ENCODE data around the gene SHH.

SHH gene

DNA sequence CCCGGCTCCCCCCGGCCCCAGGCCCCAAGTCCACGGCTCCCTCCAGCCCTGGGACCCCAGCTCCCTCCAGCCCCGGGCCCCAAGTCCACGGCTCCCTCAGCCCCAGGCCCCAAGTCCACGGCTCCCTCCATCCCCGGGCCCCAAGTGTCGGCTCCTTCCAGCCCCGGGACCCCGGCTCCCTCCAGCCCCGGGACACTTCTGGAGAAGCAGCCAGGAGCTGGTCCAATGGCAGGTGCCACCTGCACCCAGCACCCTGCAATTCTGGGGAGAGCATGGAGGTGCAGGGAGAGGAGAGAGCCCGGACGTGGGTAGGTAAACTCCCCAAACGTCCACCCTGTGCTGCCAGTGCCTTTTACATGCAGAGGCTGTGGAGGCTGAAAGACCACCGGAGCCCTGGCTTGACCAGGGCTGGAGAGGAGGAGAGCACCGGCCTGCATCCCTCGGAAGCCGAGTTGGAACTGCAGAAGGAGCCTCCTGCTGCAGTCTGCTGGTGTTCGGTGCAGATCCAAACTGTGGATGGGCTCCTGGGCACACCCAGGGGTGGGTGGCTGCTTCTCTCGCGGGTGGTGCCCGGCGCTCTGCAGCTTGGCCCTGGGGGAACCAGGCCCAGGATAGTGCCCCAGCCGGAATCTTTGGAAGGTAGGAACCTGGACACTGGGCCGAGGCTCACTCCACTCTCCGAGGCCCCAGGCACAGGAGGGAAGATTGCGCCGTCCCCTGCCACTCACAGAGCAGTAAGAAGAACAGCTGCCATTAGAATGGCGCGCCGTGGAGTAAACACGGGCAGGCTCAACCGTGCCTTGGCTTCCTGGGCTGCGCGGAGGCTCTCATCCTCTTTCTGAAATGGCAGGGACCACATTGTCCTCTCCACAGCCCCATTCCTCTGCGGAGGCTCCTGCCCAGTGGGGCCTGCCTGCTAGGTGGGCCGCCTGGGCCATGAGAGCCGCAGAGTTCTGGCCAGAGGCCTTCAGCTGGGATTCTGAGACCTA lies 14.7 kb downstream of the SHH start (continued):
- TF ChIP-seq, protein P1, sequence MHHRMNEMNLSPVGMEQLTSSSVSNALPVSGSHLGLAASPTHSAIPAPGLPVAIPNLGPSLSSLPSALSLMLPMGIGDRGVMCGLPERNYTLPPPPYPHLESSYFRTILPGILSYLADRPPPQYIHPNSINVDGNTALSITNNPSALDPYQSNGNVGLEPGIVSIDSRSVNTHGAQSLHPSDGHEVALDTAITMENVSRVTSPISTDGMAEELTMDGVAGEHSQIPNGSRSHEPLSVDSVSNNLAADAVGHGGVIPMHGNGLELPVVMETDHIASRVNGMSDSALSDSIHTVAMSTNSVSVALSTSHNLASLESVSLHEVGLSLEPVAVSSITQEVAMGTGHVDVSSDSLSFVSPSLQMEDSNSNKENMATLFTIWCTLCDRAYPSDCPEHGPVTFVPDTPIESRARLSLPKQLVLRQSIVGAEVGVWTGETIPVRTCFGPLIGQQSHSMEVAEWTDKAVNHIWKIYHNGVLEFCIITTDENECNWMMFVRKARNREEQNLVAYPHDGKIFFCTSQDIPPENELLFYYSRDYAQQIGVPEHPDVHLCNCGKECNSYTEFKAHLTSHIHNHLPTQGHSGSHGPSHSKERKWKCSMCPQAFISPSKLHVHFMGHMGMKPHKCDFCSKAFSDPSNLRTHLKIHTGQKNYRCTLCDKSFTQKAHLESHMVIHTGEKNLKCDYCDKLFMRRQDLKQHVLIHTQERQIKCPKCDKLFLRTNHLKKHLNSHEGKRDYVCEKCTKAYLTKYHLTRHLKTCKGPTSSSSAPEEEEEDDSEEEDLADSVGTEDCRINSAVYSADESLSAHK (tag by site-specific recombination; IDR thresholded peaks at IDR 0.05), result no peak
- TF ChIP-seq HOXD13 (CRISPR knock-in tag; IDR thresholded peaks at IDR 0.05; ENCODE audit: borderline replicate concordance) (no peak), ZNF223 (tag by site-specific recombination; IDR thresholded peaks at IDR 0.05) (no peak)
- TF ChIP-seq, protein P2, sequence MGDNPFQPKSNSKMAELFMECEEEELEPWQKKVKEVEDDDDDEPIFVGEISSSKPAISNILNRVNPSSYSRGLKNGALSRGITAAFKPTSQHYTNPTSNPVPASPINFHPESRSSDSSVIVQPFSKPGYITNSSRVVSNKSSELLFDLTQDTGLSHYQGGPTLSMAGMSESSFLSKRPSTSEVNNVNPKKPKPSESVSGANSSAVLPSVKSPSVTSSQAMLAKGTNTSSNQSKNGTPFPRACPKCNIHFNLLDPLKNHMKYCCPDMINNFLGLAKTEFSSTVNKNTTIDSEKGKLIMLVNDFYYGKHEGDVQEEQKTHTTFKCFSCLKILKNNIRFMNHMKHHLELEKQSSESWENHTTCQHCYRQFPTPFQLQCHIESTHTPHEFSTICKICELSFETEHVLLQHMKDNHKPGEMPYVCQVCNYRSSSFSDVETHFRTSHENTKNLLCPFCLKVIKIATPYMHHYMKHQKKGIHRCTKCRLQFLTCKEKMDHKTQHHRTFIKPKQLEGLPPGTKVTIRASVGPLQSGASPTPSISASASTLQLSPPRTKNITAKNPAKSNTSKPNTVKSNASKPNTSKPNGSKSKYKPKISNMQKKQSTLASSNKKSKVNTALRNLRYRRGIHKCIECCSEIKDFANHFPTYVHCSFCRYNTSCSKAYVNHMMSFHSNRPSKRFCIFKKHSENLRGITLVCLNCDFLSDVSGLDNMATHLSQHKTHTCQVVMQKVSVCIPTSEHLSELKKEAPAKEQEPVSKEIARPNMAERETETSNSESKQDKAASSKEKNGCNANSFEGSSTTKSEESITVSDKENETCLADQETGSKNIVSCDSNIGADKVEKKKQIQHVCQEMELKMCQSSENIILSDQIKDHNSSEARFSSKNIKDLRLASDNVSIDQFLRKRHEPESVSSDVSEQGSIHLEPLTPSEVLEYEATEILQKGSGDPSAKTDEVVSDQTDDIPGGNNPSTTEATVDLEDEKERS (tag by site-specific recombination; IDR thresholded peaks at IDR 0.05), result no peak

DNA sequence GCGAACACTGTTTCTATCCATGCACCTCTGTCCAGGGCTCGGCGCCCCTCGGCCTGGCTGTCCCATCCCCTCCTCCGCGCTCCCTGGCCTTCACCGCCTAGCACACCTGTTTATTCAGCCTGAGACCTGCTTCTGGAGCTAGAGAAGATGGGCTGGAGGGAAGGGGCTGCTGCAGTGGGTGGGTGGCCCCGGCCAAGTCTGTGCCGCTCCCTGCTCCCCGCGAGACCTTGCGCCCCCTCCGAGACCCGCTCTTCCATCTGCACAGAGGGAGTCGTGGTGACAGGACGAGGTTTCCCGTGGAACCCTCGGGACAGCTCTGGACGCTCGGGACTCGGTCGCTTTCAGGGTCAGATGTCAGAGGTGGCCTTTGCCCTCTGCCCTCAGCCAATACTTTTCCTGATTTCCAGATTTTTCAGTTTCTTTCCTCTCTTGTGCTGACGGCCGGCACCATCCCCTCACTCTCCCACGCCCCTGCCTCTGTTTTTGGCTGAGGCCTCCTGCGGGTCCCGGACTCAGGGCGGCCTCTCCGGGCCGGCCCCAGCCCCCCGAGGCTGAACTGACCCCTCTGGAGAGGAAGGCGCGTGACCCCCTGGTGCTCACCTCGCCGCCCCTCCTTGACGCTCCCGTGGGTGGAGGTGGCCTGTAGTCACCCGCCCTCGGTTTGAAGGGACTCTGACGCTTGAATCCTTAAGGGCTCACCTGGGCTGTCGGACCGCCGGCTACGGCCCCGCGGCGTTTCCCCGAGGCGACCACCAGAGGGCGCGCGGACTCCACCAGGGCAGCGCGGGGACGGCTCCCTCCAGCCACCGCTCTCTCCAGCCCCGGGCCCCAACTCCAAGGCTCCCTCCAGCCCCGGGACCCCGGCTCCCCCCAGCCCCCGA lies 15.6 kb downstream of the SHH start:
- H3K4me1 ChIP-seq (ENCODE audit: control insufficient read depth, insufficient read depth, low read length), result no peaks in the 10 kb centered on the region
- H3K36me3 ChIP-seq (ENCODE audit: control insufficient read depth in 2 of 2, insufficient read depth in 1 of 2, low read length in 2 of 2), result no peaks in the 10 kb centered on the region
- CTCF ChIA-PET, result interaction anchor here (0.6 to 0.7 kb wide), 3 partner anchors 750 to 983 kb away, joined by 3 to 6 read pairs (median 5); no protein-coding TSS in a partner anchor
- no peak overlapping the region for H3K27ac ChIP-seq (ENCODE audit: extremely low read depth, low read depth, low read length)
- TF ChIP-seq, protein P3, sequence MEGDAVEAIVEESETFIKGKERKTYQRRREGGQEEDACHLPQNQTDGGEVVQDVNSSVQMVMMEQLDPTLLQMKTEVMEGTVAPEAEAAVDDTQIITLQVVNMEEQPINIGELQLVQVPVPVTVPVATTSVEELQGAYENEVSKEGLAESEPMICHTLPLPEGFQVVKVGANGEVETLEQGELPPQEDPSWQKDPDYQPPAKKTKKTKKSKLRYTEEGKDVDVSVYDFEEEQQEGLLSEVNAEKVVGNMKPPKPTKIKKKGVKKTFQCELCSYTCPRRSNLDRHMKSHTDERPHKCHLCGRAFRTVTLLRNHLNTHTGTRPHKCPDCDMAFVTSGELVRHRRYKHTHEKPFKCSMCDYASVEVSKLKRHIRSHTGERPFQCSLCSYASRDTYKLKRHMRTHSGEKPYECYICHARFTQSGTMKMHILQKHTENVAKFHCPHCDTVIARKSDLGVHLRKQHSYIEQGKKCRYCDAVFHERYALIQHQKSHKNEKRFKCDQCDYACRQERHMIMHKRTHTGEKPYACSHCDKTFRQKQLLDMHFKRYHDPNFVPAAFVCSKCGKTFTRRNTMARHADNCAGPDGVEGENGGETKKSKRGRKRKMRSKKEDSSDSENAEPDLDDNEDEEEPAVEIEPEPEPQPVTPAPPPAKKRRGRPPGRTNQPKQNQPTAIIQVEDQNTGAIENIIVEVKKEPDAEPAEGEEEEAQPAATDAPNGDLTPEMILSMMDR (tag by site-specific recombination; IDR thresholded peaks at IDR 0.05), result peak; percentile 83
- TF ChIP-seq ZBTB48 (tag by site-specific recombination; IDR thresholded peaks at IDR 0.05) (peak; percentile 60), ZNF654 (tag by site-specific recombination; IDR thresholded peaks at IDR 0.05; ENCODE audit: low read depth) (peak; percentile 64), ZNF561 (tag by site-specific recombination; IDR thresholded peaks at IDR 0.05; ENCODE audit: borderline replicate concordance) (no peak), ZNF133 (tag by site-specific recombination; IDR thresholded peaks at IDR 0.05) (no peak)
- TF ChIP-seq, protein P4, sequence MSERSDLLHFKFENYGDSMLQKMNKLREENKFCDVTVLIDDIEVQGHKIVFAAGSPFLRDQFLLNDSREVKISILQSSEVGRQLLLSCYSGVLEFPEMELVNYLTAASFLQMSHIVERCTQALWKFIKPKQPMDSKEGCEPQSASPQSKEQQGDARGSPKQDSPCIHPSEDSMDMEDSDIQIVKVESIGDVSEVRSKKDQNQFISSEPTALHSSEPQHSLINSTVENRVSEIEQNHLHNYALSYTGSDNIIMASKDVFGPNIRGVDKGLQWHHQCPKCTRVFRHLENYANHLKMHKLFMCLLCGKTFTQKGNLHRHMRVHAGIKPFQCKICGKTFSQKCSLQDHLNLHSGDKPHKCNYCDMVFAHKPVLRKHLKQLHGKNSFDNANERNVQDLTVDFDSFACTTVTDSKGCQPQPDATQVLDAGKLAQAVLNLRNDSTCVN (tag by site-specific recombination; optimal IDR thresholded peaks at IDR 0.05), result peak; percentile 30
- H3K9me3 ChIP-seq (ENCODE audit: control insufficient read depth, insufficient read depth, low read depth, low read length), result no peaks in the 10 kb centered on the region
- POLR2A ChIA-PET, result no interaction called here
- no peak overlapping the region for H3K4me3 ChIP-seq (ENCODE audit: low read depth, low read length)

DNA sequence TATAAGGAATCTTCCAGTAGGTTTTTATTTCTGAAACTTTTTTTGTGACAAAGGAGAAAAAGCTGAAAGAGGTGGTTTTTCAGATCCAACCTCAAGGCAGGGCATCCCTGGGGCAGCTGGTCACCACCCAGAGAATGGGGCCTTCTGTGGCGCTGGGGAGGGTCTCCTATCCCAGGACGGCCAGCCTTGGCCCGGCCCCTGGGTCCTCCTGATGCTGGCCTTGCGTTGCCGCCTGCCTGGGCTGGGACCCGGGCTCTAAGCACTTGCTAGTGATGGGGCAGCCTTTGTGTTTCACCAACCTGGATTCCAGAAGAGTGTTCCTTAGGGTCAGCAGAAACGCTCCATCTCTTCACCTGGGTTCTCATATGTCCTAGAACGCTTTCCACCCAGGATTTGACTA lies 16.3 kb downstream of the SHH start:
- H3K27ac ChIP-seq (ENCODE audit: extremely low read depth, low read depth, low read length), result no peak overlapping the region
- no peaks in the 10 kb centered on the region for H3K36me3 ChIP-seq (ENCODE audit: control insufficient read depth in 2 of 2, insufficient read depth in 1 of 2, low read length in 2 of 2)
- H3K4me3 ChIP-seq (ENCODE audit: low read depth, low read length), result no peak overlapping the region
- no peaks in the 10 kb centered on the region for H3K9me3 ChIP-seq (ENCODE audit: control insufficient read depth, insufficient read depth, low read depth, low read length)
- ChIA-PET POLR2A (no interaction called here), CTCF (interaction anchor here (0.5 to 0.6 kb wide), 2 partner anchors 268 to 751 kb away, joined by 3 to 5 read pairs; no protein-coding TSS in a partner anchor)
- TF ChIP-seq ZBTB7A (tag by site-specific recombination; IDR thresholded peaks at IDR 0.05; ENCODE audit: low read depth) (no peak), ZNF514 (tag by site-specific recombination; IDR thresholded peaks at IDR 0.05) (no peak), ZBTB20 (tag by site-specific recombination; IDR thresholded peaks at IDR 0.05) (no peak), ZNF501 (tag by site-specific recombination; IDR thresholded peaks at IDR 0.05) (no peak), ZNF510 (tag by site-specific recombination; IDR thresholded peaks at IDR 0.05; ENCODE audit: insufficient replicate concordance) (no peak)
- TF ChIP-seq, protein P4 (tag by site-specific recombination; optimal IDR thresholded peaks at IDR 0.05), result no peak
- TF ChIP-seq, protein P5, sequence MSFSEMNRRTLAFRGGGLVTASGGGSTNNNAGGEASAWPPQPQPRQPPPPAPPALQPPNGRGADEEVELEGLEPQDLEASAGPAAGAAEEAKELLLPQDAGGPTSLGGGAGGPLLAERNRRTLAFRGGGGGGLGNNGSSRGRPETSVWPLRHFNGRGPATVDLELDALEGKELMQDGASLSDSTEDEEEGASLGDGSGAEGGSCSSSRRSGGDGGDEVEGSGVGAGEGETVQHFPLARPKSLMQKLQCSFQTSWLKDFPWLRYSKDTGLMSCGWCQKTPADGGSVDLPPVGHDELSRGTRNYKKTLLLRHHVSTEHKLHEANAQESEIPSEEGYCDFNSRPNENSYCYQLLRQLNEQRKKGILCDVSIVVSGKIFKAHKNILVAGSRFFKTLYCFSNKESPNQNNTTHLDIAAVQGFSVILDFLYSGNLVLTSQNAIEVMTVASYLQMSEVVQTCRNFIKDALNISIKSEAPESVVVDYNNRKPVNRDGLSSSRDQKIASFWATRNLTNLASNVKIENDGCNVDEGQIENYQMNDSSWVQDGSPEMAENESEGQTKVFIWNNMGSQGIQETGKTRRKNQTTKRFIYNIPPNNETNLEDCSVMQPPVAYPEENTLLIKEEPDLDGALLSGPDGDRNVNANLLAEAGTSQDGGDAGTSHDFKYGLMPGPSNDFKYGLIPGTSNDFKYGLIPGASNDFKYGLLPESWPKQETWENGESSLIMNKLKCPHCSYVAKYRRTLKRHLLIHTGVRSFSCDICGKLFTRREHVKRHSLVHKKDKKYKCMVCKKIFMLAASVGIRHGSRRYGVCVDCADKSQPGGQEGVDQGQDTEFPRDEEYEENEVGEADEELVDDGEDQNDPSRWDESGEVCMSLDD (tag by site-specific recombination; IDR thresholded peaks at IDR 0.05), result no peak
- no peaks in the 10 kb centered on the region for H3K4me1 ChIP-seq (ENCODE audit: control insufficient read depth, insufficient read depth, low read length)
